ENCODE results near the gene EPOP. TPM values are rescaled to one million over a fixed set of nuclear protein-coding genes. Genes with fewer than 3 reads are reported as not detected.

EPOP gene
- total and polyA plus RNA-seq, 2 of the 13 experiments (the other 11 are each of a cell fraction or from before 2014, with no cell fraction given) = 14.7 to 37.8 TPM

DNA sequence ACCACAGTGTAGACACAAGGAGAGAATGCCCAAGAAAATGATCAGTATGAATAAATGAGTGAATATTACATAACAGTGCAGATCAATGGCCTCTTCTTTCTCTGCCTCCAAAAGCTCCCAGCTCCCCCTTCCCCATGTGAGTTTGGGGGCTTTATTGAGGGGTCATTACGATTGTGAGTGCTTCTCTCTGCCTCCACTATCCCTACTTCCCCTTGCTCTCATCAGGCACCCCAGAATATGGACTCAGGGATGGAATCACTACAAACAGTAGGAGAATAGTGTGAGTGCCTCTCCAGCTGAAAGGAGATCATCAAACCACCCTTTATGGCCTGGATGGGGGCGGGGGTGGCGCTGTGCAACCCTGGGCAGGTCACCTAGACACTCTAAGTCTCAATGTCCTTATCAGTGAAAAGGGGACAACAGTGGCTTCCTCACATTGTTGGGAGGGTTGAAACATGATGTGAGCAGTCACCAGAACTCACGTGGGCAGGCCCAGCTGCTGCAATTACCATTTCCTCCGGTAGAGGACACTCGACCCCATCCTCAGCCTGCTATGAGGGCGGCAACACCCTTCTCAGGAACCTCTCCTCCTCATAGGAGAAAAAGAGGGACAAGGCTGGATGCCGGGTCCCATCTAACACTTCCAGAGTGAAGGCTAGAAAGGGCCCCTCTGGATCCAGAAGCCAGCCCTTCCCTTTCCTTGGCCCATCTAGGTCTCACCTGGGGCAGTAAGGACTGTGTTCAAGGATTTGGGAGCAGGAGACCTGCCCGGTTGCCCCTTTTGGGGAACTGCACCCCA lies 2.1 kb upstream of the EPOP start (continued):
- TF ChIP-seq ZNF749 (CRISPR knock-in tag; IDR thresholded peaks at IDR 0.05; ENCODE audit: borderline replicate concordance) (no peak), GABPA (IDR thresholded peaks at IDR 0.05; ENCODE audit: low read depth, low read length) (no peak), GABPA (CRISPR knock-in tag; IDR thresholded peaks at IDR 0.05; ENCODE audit: low read depth) (peak; percentile 57; the same call in 1 of the 2 replicates), ZNF256 (CRISPR knock-in tag; conservative IDR thresholded peaks at IDR 0.05) (no peak), ZNF564 (CRISPR knock-in tag; IDR thresholded peaks at IDR 0.05) (no peak), ZFYVE20 (CRISPR knock-in tag; IDR thresholded peaks at IDR 0.05; ENCODE audit: borderline replicate concordance, low read depth) (no peak), ZNF121 (CRISPR knock-in tag; IDR thresholded peaks at IDR 0.05) (peak; percentile 67), ARNT2 (CRISPR knock-in tag; IDR thresholded peaks at IDR 0.05; ENCODE audit: low read depth) (no peak; the same call in none of the 2 replicates), ZNF160 (CRISPR knock-in tag; IDR thresholded peaks at IDR 0.05) (no peak), ASH2L (IDR thresholded peaks at IDR 0.05; ENCODE audit: insufficient read length, low read depth, low read length) (no peak), HCFC1 (IDR thresholded peaks at IDR 0.05; ENCODE audit: low read depth, low read length) (peak; percentile 21; the same call in 1 of the 2 replicates), EP300 (IDR thresholded peaks at IDR 0.05; ENCODE audit: low read depth in 2 of 2, low read length in 2 of 2) (0 out of 4 replicates have a peak, but pooled peaks of 1 of the 2 experiments have one; percentile 31), EP300 (CRISPR knock-in tag; IDR thresholded peaks at IDR 0.05; ENCODE audit: borderline replicate concordance) (peak; percentile 52; the same call in 1 of the 2 replicates), ZNF530 (CRISPR knock-in tag; IDR thresholded peaks at IDR 0.05; ENCODE audit: low read depth) (no peak), POGZ (CRISPR knock-in tag; IDR thresholded peaks at IDR 0.05) (peak; percentile 56; the same call in 1 of the 2 replicates), KMT2B (CRISPR knock-in tag; IDR thresholded peaks at IDR 0.05) (peak; percentile 53; the same call in 1 of the 2 replicates), ZNF792 (CRISPR knock-in tag; IDR thresholded peaks at IDR 0.05) (peak; percentile 58; the same call in 1 of the 2 replicates), ZNF7 (CRISPR knock-in tag; IDR thresholded peaks at IDR 0.05) (no peak)
- TF ChIP-seq, protein P1, sequence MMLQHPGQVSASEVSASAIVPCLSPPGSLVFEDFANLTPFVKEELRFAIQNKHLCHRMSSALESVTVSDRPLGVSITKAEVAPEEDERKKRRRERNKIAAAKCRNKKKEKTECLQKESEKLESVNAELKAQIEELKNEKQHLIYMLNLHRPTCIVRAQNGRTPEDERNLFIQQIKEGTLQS (CRISPR knock-in tag; IDR thresholded peaks at IDR 0.05) = peak; percentile 96
- TF ChIP-seq, protein P2, sequence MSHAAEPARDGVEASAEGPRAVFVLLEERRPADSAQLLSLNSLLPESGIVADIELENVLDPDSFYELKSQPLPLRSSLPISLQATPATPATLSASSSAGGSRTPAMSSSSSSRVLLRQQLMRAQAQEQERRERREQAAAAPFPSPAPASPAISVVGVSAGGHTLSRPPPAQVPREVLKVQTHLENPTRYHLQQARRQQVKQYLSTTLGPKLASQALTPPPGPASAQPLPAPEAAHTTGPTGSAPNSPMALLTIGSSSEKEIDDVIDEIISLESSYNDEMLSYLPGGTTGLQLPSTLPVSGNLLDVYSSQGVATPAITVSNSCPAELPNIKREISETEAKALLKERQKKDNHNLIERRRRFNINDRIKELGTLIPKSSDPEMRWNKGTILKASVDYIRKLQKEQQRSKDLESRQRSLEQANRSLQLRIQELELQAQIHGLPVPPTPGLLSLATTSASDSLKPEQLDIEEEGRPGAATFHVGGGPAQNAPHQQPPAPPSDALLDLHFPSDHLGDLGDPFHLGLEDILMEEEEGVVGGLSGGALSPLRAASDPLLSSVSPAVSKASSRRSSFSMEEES (CRISPR knock-in tag; IDR thresholded peaks at IDR 0.05) = peak; percentile 96
- TF ChIP-seq, protein P3, sequence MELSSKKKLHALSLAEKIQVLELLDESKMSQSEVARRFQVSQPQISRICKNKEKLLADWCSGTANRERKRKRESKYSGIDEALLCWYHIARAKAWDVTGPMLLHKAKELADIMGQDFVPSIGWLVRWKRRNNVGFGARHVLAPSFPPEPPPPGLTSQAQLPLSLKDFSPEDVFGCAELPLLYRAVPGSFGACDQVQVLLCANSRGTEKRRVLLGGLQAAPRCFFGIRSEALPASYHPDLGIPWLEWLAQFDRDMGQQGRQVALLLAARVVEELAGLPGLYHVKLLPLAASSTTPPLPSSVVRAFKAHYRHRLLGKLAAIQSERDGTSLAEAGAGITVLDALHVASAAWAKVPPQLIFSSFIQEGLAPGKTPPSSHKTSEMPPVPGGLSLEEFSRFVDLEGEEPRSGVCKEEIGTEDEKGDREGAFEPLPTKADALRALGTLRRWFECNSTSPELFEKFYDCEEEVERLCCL (CRISPR knock-in tag; IDR thresholded peaks at IDR 0.05; ENCODE audit: borderline replicate concordance) = no peak
- TF ChIP-seq, protein P4, sequence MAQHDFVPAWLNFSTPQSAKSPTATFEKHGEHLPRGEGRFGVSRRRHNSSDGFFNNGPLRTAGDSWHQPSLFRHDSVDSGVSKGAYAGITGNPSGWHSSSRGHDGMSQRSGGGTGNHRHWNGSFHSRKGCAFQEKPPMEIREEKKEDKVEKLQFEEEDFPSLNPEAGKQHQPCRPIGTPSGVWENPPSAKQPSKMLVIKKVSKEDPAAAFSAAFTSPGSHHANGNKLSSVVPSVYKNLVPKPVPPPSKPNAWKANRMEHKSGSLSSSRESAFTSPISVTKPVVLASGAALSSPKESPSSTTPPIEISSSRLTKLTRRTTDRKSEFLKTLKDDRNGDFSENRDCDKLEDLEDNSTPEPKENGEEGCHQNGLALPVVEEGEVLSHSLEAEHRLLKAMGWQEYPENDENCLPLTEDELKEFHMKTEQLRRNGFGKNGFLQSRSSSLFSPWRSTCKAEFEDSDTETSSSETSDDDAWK (CRISPR knock-in tag; IDR thresholded peaks at IDR 0.05) = no peak
- TF ChIP-seq, protein P5, sequence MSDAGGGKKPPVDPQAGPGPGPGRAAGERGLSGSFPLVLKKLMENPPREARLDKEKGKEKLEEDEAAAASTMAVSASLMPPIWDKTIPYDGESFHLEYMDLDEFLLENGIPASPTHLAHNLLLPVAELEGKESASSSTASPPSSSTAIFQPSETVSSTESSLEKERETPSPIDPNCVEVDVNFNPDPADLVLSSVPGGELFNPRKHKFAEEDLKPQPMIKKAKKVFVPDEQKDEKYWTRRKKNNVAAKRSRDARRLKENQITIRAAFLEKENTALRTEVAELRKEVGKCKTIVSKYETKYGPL (CRISPR knock-in tag; IDR thresholded peaks at IDR 0.05) = 0 out of 2 replicates have a peak, but pooled peaks have one; percentile 21
- TF ChIP-seq, protein P6, sequence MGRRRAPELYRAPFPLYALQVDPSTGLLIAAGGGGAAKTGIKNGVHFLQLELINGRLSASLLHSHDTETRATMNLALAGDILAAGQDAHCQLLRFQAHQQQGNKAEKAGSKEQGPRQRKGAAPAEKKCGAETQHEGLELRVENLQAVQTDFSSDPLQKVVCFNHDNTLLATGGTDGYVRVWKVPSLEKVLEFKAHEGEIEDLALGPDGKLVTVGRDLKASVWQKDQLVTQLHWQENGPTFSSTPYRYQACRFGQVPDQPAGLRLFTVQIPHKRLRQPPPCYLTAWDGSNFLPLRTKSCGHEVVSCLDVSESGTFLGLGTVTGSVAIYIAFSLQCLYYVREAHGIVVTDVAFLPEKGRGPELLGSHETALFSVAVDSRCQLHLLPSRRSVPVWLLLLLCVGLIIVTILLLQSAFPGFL (CRISPR knock-in tag; IDR thresholded peaks at IDR 0.05) = no peak
